GM12891 (cell line): ENCODE measurements around the gene CFAP97D1.

Source experiments
- DNase-seq: peaks from one replicate; pipeline ENCODE4 v3.0.0; 2011; ENCODE audit warnings: low spot score; ENCODE audit not compliant: insufficient read length
- FAIRE-seq: peaks from 2 replicates; lab custom pipeline; 2011; peaks lifted over from hg19 to GRCh38; lab: Jason Lieb, UNC
- PAX5 ChIP-seq: IDR thresholded peaks from 2 replicates; pipeline ENCODE4 v1.6.1; 2011; ENCODE audit warnings: low read length, moderate library complexity, mild to moderate bottlenecking; ENCODE audit not compliant: insufficient read depth, severe bottlenecking
- POLR2A ChIP-seq: IDR thresholded peaks from 2 replicates; pipeline ENCODE4 v1.6.1; 2011; ENCODE audit warnings: low read depth, low read length, control low read depth
- POLR2AphosphoS5 ChIP-seq: IDR thresholded peaks from 2 replicates; pipeline ENCODE4 v1.6.1; 2011; ENCODE audit warnings: low read depth, low read length, control low read depth
- POU2F2 ChIP-seq: IDR thresholded peaks from 2 replicates; pipeline ENCODE4 v1.6.1; 2011; ENCODE audit warnings: low read depth, mild to moderate bottlenecking, control low read depth, low read length, moderate library complexity
- SPI1 ChIP-seq: IDR thresholded peaks from 2 replicates; pipeline ENCODE4 v1.6.1; 2011; ENCODE audit warnings: low read depth, low read length, control low read depth
- TAF1 ChIP-seq: IDR thresholded peaks from 2 replicates; pipeline ENCODE4 v1.6.1; 2011; ENCODE audit warnings: low read depth, low read length, control low read depth

CFAP97D1 gene

DNA sequence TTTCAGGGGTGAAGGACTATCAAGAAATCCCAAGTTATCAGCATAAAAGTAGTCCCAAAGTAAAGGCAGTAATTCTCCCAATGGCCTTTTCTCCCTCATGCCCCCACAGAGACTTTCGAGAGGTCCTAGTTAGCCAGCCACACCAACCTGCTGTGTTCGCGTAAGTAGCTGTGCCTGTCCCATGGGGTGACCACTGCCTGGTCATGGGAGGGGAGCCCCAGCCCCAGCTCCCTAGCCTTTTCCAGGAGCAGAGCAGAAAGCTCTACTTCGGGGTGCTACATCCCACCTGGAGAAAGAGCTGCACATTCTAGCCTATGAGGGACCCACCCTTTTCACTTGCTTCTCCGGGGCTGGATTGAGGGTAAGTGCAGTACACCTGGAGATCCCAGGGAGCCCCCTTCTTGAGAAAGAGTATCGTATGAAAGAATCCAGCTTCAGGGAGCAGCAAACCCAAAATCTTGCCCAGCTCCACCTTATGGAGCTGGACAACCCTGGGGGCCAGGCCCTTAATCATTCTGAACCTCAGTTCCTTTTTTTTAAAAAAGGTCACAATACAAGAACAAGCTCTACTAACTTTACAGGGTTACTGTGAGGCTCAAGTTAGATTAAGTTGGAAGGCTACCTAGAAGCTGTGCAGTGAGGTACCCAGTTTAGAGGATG, 13.1 kb upstream of the CFAP97D1 start:
- no peak for FAIRE-seq

DNA sequence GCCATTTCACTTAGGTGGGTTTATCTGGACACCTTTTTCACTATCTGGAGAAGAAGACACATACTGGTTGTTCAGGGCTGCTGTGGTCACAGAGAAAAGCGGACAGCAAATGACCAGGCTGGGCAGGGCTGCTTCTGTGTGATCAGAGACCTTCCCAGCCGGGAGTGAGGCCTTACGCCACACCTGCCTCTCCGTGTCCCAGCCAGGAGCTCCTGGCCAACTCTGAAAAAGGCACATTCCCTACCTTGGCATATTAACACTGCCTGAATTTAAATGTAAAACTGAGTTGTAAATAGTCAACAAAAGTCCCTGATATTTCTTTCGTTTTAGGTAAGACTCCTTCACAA, 12.5 kb upstream of the CFAP97D1 start:
- DNase-seq (no peak), FAIRE-seq (no peak)
- TF ChIP-seq POLR2AphosphoS5 (no peak), POLR2A (no peak), SPI1 (no peak), POU2F2 (no peak), TAF1 (no peak), PAX5 (no peak)

More for the DNA sequence above, 13.1 kb upstream of the CFAP97D1 start:
- no peak for DNase-seq
- TF ChIP-seq PAX5 (no peak), POU2F2 (no peak)

DNA sequence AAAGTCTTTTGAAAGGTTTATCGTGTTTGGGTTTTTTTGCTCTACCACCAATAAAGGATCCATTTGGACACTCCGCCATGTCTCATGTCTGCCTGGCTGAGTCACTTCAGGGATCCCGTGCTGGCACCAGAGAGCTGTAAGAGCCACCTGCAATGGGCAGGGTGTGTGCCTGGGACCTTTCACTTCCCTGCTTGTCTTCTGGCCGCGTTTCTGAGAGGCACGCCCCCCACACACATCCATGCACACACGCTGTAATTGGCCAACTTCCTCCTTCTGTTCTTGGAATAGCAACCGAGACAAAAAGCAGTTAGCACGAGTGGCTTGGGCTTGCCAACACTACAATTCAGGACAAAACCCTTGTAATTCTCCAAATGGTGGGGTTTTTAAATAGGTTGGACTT, 11.9 kb upstream of the CFAP97D1 start:
- FAIRE-seq: peak; percentile 82
- DNase-seq: peak; percentile 43

DNA sequence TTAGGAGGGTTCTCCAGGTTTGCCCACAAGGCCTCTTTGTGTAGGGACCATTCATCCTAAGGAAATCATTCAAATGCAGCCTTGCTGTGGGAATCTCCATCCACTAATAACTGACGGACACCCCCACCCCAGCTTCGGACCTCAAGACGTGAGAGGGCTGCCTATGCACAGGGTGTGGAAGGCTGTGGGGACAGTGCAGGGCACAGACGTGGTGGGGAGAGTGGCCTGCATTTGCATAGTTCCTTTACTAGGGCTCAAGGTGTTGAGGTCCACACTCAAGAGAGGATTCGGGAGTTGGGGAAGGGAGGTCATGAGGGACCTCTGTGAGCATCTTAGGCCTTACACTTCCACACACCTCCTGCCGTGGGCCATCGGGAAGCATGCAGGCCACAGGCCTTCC, 11.3 kb upstream of the CFAP97D1 start:
- FAIRE-seq (no peak), DNase-seq (no peak)
- TF ChIP-seq POLR2A (no peak), SPI1 (no peak), POU2F2 (no peak), TAF1 (no peak), POLR2AphosphoS5 (no peak), PAX5 (no peak)

More for the DNA sequence above, 11.9 kb upstream of the CFAP97D1 start:
- TF ChIP-seq PAX5 (no peak), SPI1 (peak; percentile 66)

DNA sequence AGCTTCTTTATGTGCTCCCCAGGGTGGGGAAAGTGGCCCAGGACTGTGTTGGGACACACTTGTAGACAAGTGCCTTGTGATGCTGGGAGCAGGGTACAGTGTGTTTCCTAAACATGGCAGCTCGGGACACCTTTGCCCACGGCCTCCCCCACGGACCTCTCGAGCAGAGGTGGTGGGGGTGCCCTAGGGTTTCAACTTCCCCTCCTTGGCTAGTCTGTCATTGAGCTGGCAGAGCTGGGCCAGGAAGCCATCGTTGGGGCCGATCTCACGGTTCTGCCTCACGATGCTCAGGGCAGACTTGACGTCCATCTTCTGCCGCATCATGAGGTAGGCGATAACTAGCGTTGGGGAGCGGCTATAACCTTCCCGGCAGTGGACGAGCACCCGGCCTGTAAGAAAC, 10.8 kb upstream of the CFAP97D1 start:
- DNase-seq (no peak), FAIRE-seq (no peak)
- TF ChIP-seq TAF1 (no peak), POU2F2 (no peak), SPI1 (no peak), PAX5 (no peak), POLR2AphosphoS5 (no peak), POLR2A (no peak)

DNA sequence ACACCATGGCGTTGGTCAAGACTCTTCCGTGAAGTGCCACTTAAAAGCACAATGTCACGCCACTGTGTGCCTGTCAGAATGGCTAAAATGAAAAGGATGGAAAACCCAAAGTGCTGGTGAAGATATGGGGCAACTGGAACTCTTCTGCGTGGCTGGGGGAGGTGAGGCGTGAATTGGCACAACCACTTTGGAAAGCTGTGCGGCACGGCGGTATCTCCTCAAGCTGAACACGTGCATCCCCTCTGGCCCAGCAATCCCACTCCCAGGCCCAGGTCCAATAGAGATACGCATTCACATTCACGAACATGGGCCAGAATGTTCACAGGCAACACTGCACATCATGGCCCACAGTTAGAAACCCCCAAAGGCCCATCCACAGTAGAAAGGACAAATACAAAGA, 10.4 kb upstream of the CFAP97D1 start:
- FAIRE-seq (no peak), DNase-seq (no peak)
- no peak for TF ChIP-seq SPI1
- no peak for TF ChIP-seq PAX5
- no peak for TF ChIP-seq POLR2A
- no peak for TF ChIP-seq TAF1
- no peak for TF ChIP-seq POLR2AphosphoS5
- TF ChIP-seq POU2F2: no peak

DNA sequence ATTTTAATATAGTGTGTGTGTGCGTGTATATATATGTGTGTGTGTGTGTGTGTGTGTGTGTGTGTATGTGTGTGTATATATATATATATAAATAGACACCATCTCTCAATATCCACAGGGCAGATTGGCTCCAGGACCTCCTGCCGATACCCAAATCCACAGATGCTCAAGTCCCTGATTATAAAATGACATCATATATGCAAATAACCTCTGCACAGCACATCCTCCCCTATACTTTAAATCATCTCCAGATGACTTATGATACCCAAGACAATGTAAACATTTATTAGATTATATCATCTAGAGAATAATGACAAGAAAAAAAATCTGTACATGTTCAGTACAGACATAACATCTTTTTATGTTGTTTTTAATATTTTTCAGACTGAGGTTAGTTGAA, 9.3 kb upstream of the CFAP97D1 start:
- FAIRE-seq: no peak
- TF ChIP-seq TAF1 (no peak), POLR2A (no peak), SPI1 (no peak)
- DNase-seq: no peak

DNA sequence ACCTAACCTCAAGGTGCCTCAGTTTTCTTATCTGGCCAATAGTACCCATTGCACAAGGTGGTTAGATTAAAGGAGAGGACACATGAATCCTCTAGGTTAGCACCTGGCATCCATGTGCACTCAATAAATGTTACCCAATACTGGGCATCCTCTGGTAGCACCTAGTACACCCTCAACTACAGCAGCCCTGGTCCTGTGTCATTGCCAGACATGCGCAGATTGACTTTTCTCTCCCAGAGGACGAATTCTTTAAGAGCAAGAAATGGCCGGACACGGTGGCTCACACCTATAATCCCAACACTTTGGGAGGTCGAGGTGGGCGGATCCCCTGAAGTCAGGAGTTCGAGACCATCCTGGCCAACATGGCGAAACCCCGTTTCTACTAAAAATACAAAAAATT, 8.8 kb upstream of the CFAP97D1 start:
- TF ChIP-seq POU2F2 (no peak), SPI1 (no peak), POLR2AphosphoS5 (no peak)
- FAIRE-seq: no peak
- DNase-seq: no peak

DNA sequence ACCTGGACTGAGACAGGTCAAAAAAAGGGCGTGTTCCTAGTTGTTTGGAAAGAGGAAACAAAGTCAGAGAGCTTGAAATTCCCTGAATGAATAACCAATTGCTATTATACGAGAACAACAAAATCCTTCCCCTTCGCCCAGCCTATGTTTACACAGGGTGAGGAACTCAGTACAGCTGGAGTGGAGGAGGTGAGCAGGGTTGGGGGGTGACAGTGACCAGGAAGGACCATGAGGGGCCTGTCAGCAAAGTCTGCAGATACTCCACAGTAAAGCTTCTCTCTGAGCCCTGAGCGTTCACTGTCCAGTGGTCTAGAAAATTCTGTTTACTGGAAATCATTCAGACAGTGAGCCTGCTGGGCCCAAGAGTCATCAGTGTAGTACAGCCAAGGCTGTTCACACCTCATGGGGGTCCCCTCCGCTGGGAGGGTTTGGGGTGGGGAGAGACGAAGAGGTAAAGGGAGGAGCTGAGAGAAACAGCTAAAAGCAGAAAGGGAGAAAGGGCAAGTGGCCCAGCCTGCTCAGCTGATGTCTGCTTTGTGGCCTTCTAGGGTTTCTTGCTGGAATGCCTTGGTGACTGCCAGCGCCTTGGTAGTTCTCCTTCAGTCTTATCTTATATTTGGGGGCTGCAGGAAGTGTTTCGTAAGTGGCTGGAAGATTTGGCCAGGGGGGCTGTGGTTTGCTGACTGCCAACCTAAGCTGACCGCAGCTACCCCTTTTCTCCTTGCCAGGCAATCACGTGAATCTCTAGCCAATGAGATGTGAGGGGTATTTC, 7.2 kb upstream of the CFAP97D1 start:
- TF ChIP-seq POU2F2 (no peak), POLR2A (no peak), TAF1 (no peak), POLR2AphosphoS5 (no peak), SPI1 (no peak), PAX5 (no peak)
- FAIRE-seq (no peak), DNase-seq (no peak)

DNA sequence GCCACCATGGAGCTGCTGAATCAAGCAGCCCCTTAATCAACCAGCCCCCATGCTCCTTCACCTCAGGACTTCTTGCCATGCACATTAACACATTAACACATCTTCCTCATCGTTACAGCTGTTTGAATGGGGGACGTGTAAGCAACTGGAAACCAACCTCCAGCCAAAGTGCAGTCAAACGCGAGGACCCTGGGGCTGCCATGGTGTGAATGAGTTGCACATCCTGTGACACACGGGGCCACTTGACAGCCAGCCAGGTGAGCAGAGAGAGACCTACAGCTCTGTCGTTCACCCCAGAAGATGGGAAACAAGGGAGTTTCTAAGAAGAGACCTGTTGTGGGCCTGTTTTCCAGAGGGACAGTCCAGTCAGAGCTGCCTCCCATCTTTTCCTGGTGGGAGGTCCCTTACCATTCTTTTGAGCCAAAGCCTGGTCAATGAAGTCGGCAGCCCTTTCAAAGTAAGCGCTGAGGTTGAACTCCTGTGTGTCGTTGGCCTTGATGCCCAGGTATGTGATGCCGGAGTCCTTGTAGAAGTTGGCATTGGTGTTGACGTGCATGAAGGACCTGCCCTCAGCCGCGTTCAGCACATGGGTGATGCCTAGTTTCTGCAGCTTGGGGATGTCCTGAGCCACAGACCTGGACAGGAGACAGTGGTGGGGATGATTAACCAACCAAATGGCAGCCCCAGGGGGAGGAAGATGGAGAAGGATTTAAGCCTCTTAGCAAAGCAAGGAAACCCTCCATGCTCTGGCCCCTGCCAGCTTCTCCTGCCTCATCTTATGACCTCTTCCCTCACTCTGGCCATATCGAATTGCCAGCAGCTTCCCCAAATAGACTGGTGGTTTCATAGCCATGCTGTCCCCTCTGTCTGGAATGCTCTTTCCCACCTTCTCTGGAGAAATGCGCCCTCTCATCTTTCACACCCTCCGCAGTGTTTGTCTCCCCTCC, 5.7 kb upstream of the CFAP97D1 start:
- TF ChIP-seq PAX5: no peak
- no peak for TF ChIP-seq POLR2A
- no peak for TF ChIP-seq TAF1
- no peak for TF ChIP-seq POU2F2
- TF ChIP-seq POLR2AphosphoS5: no peak
- FAIRE-seq (no peak), DNase-seq (no peak)
